CD4-positive, alpha-beta T cell (primary cell): ENCODE measurements around the gene DAD1. TPM values are rescaled to one million over a fixed set of nuclear protein-coding genes. Genes with fewer than 3 reads are reported as not detected.

Experiments
- ATAC-seq: fragments of 200-7000 bp; cut with Tn5 transposase; one replicate; pipeline ENCODE4 v1.10.0; 2022; ENCODE audit warnings: mild to moderate bottlenecking; ENCODE audit not compliant: poor library complexity
- CTCF ChIA-PET: fragments of 350-600 bp; sonication (Branson Sonifier 250); formaldehyde crosslinking; loops from one replicate; lab custom pipeline; 2021; ENCODE audit warnings: antibody characterized with exemption, inconsistent platforms; lab: Charles Lee
- POLR2A ChIA-PET: fragments of 350-600 bp; sonication (Branson Sonifier 250); formaldehyde crosslinking; loops from one replicate; lab custom pipeline; 2021; ENCODE audit warnings: antibody characterized with exemption, inconsistent platforms; lab: Charles Lee
- DNase-seq, 14 experiments: peaks; one replicate each; pipeline ENCODE4 v3.0.0-alpha.2; 2013 to 2020; ENCODE audit warnings: mixed read lengths in 2 of 14
- H3K27ac ChIP-seq, 2 donors: one replicate each; pipeline versions ENCODE4 v1.5.1 to v1.7.0; 2013; ENCODE audit warnings: low read length in 2 of 2, low read depth in 1 of 2, mild to moderate bottlenecking in 1 of 2
- H3K27me3 ChIP-seq, 2 experiments: 1 replicate in 1 of 2; 2 replicates in 1 of 2; pipeline versions ENCODE4 v1.6.1 to v1.7.0; 2013; ENCODE audit warnings: low read length in 2 of 2, control low read depth in 1 of 2, mild to moderate bottlenecking in 1 of 2, moderate library complexity in 1 of 2; ENCODE audit not compliant: insufficient read depth in 2 of 2, control insufficient read depth in 1 of 2
- H3K36me3 ChIP-seq: one replicate; pipeline ENCODE4 v1.6.1; 2013; ENCODE audit warnings: low read length, control low read depth; ENCODE audit not compliant: insufficient read depth
- H3K4me1 ChIP-seq: one replicate; pipeline ENCODE4 v1.6.1; 2013; ENCODE audit warnings: low read length, control low read depth; ENCODE audit not compliant: insufficient read depth
- H3K4me3 ChIP-seq: one replicate; pipeline ENCODE4 v1.5.1; 2013; ENCODE audit warnings: mild to moderate bottlenecking, low read length, moderate library complexity
- H3K9me3 ChIP-seq, 2 experiments: 1 replicate in 1 of 2; 2 replicates in 1 of 2; pipeline versions ENCODE4 v1.6.1 to v1.7.0; 2013; ENCODE audit warnings: low read length in 2 of 2, mild to moderate bottlenecking in 2 of 2, control low read depth in 1 of 2, moderate library complexity in 1 of 2; ENCODE audit not compliant: control insufficient read depth in 1 of 2, insufficient read depth in 1 of 2
- H3K27ac Mint-ChIP-seq: one replicate; pipeline ENCODE4 v1.8.0; 2020; ENCODE audit warnings: mixed read lengths
- H3K27me3 Mint-ChIP-seq: one replicate; pipeline ENCODE4 v1.8.0; 2021; ENCODE audit warnings: mixed read lengths
- H3K36me3 Mint-ChIP-seq: one replicate; pipeline ENCODE4 v1.8.0; 2021; ENCODE audit warnings: low read depth, mixed read lengths
- H3K4me1 Mint-ChIP-seq: one replicate; pipeline ENCODE4 v1.8.0; 2021; ENCODE audit warnings: low read depth, mixed read lengths
- H3K4me3 Mint-ChIP-seq: one replicate; pipeline ENCODE4 v1.8.0; 2020; ENCODE audit warnings: mild to moderate bottlenecking, mixed read lengths
- H3K9me3 Mint-ChIP-seq: one replicate; pipeline ENCODE4 v1.8.0; 2020; ENCODE audit warnings: mixed read lengths
- intact Hi-C, 2 experiments: fragments of 100-400 bp; cut with DNase I in 1 of 2; cut with micrococcal nuclease in 1 of 2; formaldehyde crosslinking; loops; one replicate each; pipeline versions ENCODE4 v1.15.1 to v1.9.0; 2023 to 2025; cut with DNase I, micrococcal nuclease
- total RNA-seq, 174 experiments: library from RNA in 2 of 174; stranded (reverse) in 2 of 174; gene quantifications; one replicate each; pipeline ENCODE4 v1.2.3 and lab custom pipeline; 2021 to 2026
- TF ChIP-seq, protein P1 (sequence below): fragments of 200-600 bp; IDR thresholded peaks from one replicate; pipeline ENCODE4 v1.8.0; 2022; ENCODE audit warnings: antibody characterized with exemption, mild to moderate bottlenecking

DAD1 gene
- total RNA-seq, 2 experiments from 2014 or later, result 41.8 to 44.1 TPM

- Histone ChIP-seq H3K36me3 (peaks cover 86% of the 10 kb centered on the region), H3K4me1 (peaks cover 94% of the 10 kb centered on the region), H3K27me3 (no peaks in the 10 kb centered on the region), H3K4me3 (peak overlapping the region; percentile 61), H3K9me3 (no peaks in the 10 kb centered on the region), H3K27ac (peak overlapping the region; percentile 79 to 99)
- ATAC-seq (no peak), DNase-seq (no peak)
- Mint-ChIP-seq H3K27me3 (no peaks in the 10 kb centered on the region), H3K36me3 (peaks cover 95% of the 10 kb centered on the region), H3K9me3 (no peaks in the 10 kb centered on the region), H3K27ac (peak overlapping the region; percentile 93), H3K4me1 (peaks cover 95% of the 10 kb centered on the region), H3K4me3 (peak overlapping the region; percentile 86)
- TF ChIP-seq, protein P1, sequence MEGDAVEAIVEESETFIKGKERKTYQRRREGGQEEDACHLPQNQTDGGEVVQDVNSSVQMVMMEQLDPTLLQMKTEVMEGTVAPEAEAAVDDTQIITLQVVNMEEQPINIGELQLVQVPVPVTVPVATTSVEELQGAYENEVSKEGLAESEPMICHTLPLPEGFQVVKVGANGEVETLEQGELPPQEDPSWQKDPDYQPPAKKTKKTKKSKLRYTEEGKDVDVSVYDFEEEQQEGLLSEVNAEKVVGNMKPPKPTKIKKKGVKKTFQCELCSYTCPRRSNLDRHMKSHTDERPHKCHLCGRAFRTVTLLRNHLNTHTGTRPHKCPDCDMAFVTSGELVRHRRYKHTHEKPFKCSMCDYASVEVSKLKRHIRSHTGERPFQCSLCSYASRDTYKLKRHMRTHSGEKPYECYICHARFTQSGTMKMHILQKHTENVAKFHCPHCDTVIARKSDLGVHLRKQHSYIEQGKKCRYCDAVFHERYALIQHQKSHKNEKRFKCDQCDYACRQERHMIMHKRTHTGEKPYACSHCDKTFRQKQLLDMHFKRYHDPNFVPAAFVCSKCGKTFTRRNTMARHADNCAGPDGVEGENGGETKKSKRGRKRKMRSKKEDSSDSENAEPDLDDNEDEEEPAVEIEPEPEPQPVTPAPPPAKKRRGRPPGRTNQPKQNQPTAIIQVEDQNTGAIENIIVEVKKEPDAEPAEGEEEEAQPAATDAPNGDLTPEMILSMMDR, result no peak
- intact Hi-C loops, result loop anchor here in 1 of 2 experiments (5.0 kb wide), 1 partner anchor 35 kb away; no protein-coding TSS in a partner anchor
- POLR2A ChIA-PET, result interaction anchor here (0.7 to 29.1 kb wide), 11 partner anchors 12 to 794 kb away, joined by 3 to 613 read pairs (median 4); partner anchors contain the start of gene DAD1
- CTCF ChIA-PET, result interaction anchor here (1.1 to 4.1 kb wide), 5 partner anchors 13 to 520 kb away, joined by 3 to 24 read pairs (median 9); no protein-coding TSS in a partner anchor
Measured at GRCh38 chr14:22517117-22517720, 71.8 kb downstream of the DAD1 start.

DNA sequence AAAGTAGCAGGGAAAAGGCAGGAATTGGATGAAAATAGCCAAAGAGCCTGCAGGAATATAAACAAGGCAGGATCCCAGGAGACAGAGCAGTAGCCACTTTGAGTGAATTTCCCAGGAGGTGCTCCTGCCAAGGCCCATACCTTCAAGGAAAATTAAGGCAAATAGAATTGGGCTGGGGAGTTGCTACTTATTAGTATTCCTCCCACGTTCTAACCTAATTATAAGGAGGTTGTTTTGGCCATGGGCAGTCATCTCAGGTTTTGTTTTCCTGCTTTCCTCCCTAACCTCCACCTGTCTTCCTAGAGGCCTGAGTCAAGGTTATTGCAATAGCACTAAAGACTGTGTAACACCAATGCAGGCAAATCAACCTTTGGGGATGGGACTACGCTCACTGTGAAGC, 73.1 kb downstream of the DAD1 start:
- peak overlapping the region; percentile 86 for H3K4me3 Mint-ChIP-seq
- TF ChIP-seq, protein P1, result no peak
- peaks cover 95% of the 10 kb centered on the region for H3K4me1 Mint-ChIP-seq
- peaks cover 94% of the 10 kb centered on the region for H3K36me3 Mint-ChIP-seq
- H3K9me3 ChIP-seq, result no peaks in the 10 kb centered on the region
- H3K27me3 ChIP-seq, result no peaks in the 10 kb centered on the region
- CTCF ChIA-PET, result interaction anchor here (0.8 to 3.0 kb wide), 3 partner anchors 15 to 54 kb away, joined by 3 to 9 read pairs (median 3); no protein-coding TSS in a partner anchor
- H3K36me3 ChIP-seq, result peaks cover 78% of the 10 kb centered on the region
- H3K9me3 Mint-ChIP-seq, result no peaks in the 10 kb centered on the region
- POLR2A ChIA-PET, result interaction anchor here (1.0 to 29.1 kb wide), 7 partner anchors 14 to 598 kb away, joined by 3 to 613 read pairs (median 15); no protein-coding TSS in a partner anchor
- peak overlapping the region; percentile 93 for H3K27ac Mint-ChIP-seq
- H3K27me3 Mint-ChIP-seq, result no peaks in the 10 kb centered on the region
- H3K4me3 ChIP-seq, result peak overlapping the region; percentile 61
- DNase-seq, result no peak
- no peak for ATAC-seq
- intact Hi-C loops, result loop anchor here in 1 of 2 experiments (5.0 kb wide), 1 partner anchor 36 kb away; no protein-coding TSS in a partner anchor
- peak overlapping the region; percentile 79 to 99 for H3K27ac ChIP-seq
- peaks cover 91% of the 10 kb centered on the region for H3K4me1 ChIP-seq

Other genes with a start within 250 kb of the DAD1 start
- gene ABHD4, start 9.1 kb upstream of the DAD1 start, total RNA-seq, result 1 to 10 TPM; 7.1 to 8.9 TPM
- gene OR6J1, start 55.1 kb upstream of the DAD1 start, total RNA-seq, result not detected
- 100 to 1,000 TPM; 176 to 177 TPM for gene OXA1L, start 177.5 kb upstream of the DAD1 start, total RNA-seq
- gene SLC7A7, start 226.2 kb upstream of the DAD1 start, total RNA-seq, result 1 to 10 TPM in 1 of 2 experiments, under 1 TPM in 1; 0.89 to 1.1 TPM
- gene MRPL52, start 240.7 kb upstream of the DAD1 start, total RNA-seq, result 10 to 100 TPM; 27.6 to 29.4 TPM
- gene MMP14, start 247.4 kb upstream of the DAD1 start, total RNA-seq, result 1 to 10 TPM; 2.6 to 2.9 TPM